H9 (cell line): ENCODE results near the gene NEDD4. TPM values are rescaled to one million over a fixed set of nuclear protein-coding genes. Genes with fewer than 3 reads are reported as not detected.

Experiments used
- DNase-seq: peaks from one replicate; pipeline ENCODE4 v3.0.0-alpha.2; 2017
- H2AFZ ChIP-seq: one replicate; pipeline ENCODE4 v1.6.1; 2013; ENCODE audit warnings: mild to moderate bottlenecking, low read length, control low read depth, moderate library complexity
- H2AK5ac ChIP-seq: 2 replicates; pipeline ENCODE4 v1.6.1; 2013; ENCODE audit warnings: low read length, control low read depth, mixed read lengths; ENCODE audit not compliant: insufficient read length
- H2BK120ac ChIP-seq: one replicate; pipeline ENCODE4 v1.6.1; 2013; ENCODE audit warnings: low read depth, mild to moderate bottlenecking, low read length, control low read depth, inconsistent platforms; ENCODE audit not compliant: poor library complexity, severe bottlenecking
- H2BK12ac ChIP-seq: 2 replicates; pipeline ENCODE4 v1.6.1; 2013; ENCODE audit warnings: low read length, control low read depth, mixed read lengths, low read depth; ENCODE audit not compliant: insufficient read length
- H2BK15ac ChIP-seq: 2 replicates; pipeline ENCODE4 v1.6.1; 2013; ENCODE audit warnings: low read depth, low read length, control low read depth
- H2BK20ac ChIP-seq: one replicate; pipeline ENCODE4 v1.6.1; 2013; ENCODE audit warnings: low read depth, mild to moderate bottlenecking, low read length, control low read depth, inconsistent platforms; ENCODE audit not compliant: poor library complexity, severe bottlenecking
- H2BK5ac ChIP-seq: 2 replicates; pipeline ENCODE4 v1.6.1; 2013; ENCODE audit warnings: low read length, control low read depth, mixed read lengths; ENCODE audit not compliant: insufficient read length
- H3K14ac ChIP-seq: 2 replicates; pipeline ENCODE4 v1.6.1; 2013; ENCODE audit warnings: low read length, control low read depth; ENCODE audit not compliant: insufficient read depth
- H3K18ac ChIP-seq: 2 replicates; pipeline ENCODE4 v1.6.1; 2013; ENCODE audit warnings: low read depth, mild to moderate bottlenecking, mixed read lengths, low read length, control low read depth; ENCODE audit not compliant: insufficient read length
- H3K23ac ChIP-seq: 2 replicates; pipeline ENCODE4 v1.6.1; 2013; ENCODE audit warnings: low read length, control low read depth, mixed read lengths, low read depth; ENCODE audit not compliant: insufficient read length
- H3K23me2 ChIP-seq: 2 replicates; pipeline ENCODE4 v1.6.1; 2013; ENCODE audit warnings: low read depth, mild to moderate bottlenecking, mixed read lengths, low read length, control low read depth; ENCODE audit not compliant: insufficient read length, poor library complexity, severe bottlenecking
- H3K27ac ChIP-seq: 2 replicates; pipeline ENCODE4 v1.5.1; 2013; ENCODE audit warnings: low read length, control low read depth, mixed read lengths, low read depth; ENCODE audit not compliant: insufficient read length
- H3K27me3 ChIP-seq: 2 replicates; pipeline ENCODE4 v1.6.1; 2013; ENCODE audit warnings: low read length, control low read depth, inconsistent platforms; ENCODE audit not compliant: insufficient read depth
- H3K4ac ChIP-seq: 2 replicates; pipeline ENCODE4 v1.6.1; 2013; ENCODE audit warnings: low read depth, mild to moderate bottlenecking, control low read depth, inconsistent platforms, low read length, moderate library complexity
- H3K4me1 ChIP-seq: 2 replicates; pipeline ENCODE4 v1.6.1; 2013; ENCODE audit warnings: low read length, control low read depth, inconsistent platforms; ENCODE audit not compliant: insufficient read depth
- H3K4me2 ChIP-seq: 2 replicates; pipeline ENCODE4 v1.6.1; 2013; ENCODE audit warnings: low read length, control low read depth, mixed read lengths; ENCODE audit not compliant: insufficient read length, insufficient read depth
- H3K56ac ChIP-seq: 2 replicates; pipeline ENCODE4 v1.6.1; 2013; ENCODE audit warnings: low read depth, mild to moderate bottlenecking, mixed read lengths, low read length, control low read depth; ENCODE audit not compliant: insufficient read length
- H3K79me1 ChIP-seq: 2 replicates; pipeline ENCODE4 v1.6.1; 2013; ENCODE audit warnings: low read depth, mild to moderate bottlenecking, moderate library complexity, low read length, control low read depth, inconsistent platforms; ENCODE audit not compliant: insufficient read depth, poor library complexity, severe bottlenecking
- H3K79me2 ChIP-seq: 2 replicates; pipeline ENCODE4 v1.6.1; 2013; ENCODE audit warnings: low read length, control low read depth, inconsistent platforms; ENCODE audit not compliant: insufficient read depth
- H3K9ac ChIP-seq: 2 replicates; pipeline ENCODE4 v1.6.1; 2013; ENCODE audit warnings: low read length, control low read depth, mixed read lengths; ENCODE audit not compliant: insufficient read length; ENCODE audit errors: extremely low read depth
- H3K9me3 ChIP-seq: one replicate; pipeline ENCODE4 v1.6.1; 2013; ENCODE audit warnings: low read depth, low read length, inconsistent platforms; ENCODE audit not compliant: control insufficient read depth
- H3T11ph ChIP-seq: one replicate; pipeline ENCODE4 v1.6.1; 2013; ENCODE audit warnings: mild to moderate bottlenecking, low read length, control low read depth, inconsistent platforms
- H4K20me1 ChIP-seq: one replicate; pipeline ENCODE4 v1.6.1; 2013; ENCODE audit not compliant: control insufficient read depth, insufficient read length, insufficient read depth
- H4K5ac ChIP-seq: 2 replicates; pipeline ENCODE4 v1.6.1; 2013; ENCODE audit warnings: low read depth, mild to moderate bottlenecking, mixed read lengths, low read length, control low read depth; ENCODE audit not compliant: insufficient read length
- H4K8ac ChIP-seq: replicated peaks from 2 replicates; pipeline ENCODE4 v1.6.1; 2013; ENCODE audit warnings: low read length, control low read depth, mixed read lengths, low read depth; ENCODE audit not compliant: insufficient read length
- H4K91ac ChIP-seq: 2 replicates; pipeline ENCODE4 v1.6.1; 2013; ENCODE audit warnings: low read depth, mild to moderate bottlenecking, moderate library complexity, mixed read lengths, low read length, control low read depth; ENCODE audit not compliant: insufficient read length
- H3K27ac Mint-ChIP-seq, 3 experiments: 2 replicates in 2 of 3; 3 replicates in 1 of 3; pipeline ENCODE4 v1.8.0; 2020 to 2021; ENCODE audit warnings: mixed read lengths in 3 of 3, mild to moderate bottlenecking in 1 of 3, moderate library complexity in 1 of 3
- H3K27me3 Mint-ChIP-seq: 2 replicates; pipeline ENCODE4 v1.8.0; 2021; ENCODE audit warnings: low read depth, mild to moderate bottlenecking, moderate library complexity, mixed read lengths
- H3K36me3 Mint-ChIP-seq, 3 experiments: 2 replicates in 2 of 3; 3 replicates in 1 of 3; pipeline ENCODE4 v1.8.0; 2020 to 2021; ENCODE audit warnings: low read depth in 3 of 3, mixed read lengths in 3 of 3; ENCODE audit not compliant: insufficient read depth in 1 of 3
- H3K4me1 Mint-ChIP-seq, 2 experiments: 2 replicates each; pipeline ENCODE4 v1.8.0; 2020; ENCODE audit warnings: mixed read lengths in 2 of 2
- H3K4me3 Mint-ChIP-seq, 2 experiments: 2 replicates in 1 of 2; 3 replicates in 1 of 2; pipeline ENCODE4 v1.8.0; 2020 to 2021; ENCODE audit warnings: mild to moderate bottlenecking in 2 of 2, mixed read lengths in 2 of 2, moderate library complexity in 1 of 2
- H3K9me3 Mint-ChIP-seq, 2 experiments: 2 replicates in 1 of 2; 3 replicates in 1 of 2; pipeline ENCODE4 v1.8.0; 2020; ENCODE audit warnings: mild to moderate bottlenecking in 2 of 2, mixed read lengths in 2 of 2, moderate library complexity in 1 of 2
- WGBS: extraction: QIAGEN DNeasy Blood & Tissue Kit; methylation state at CpG from one replicate; pipeline ENCODE4 v1.1.7; 2013; ENCODE audit warnings: missing lambda C conversion rate, low lambda C conversion rate, mixed read lengths; ENCODE audit not compliant: insufficient read length; ENCODE audit errors: extremely low coverage; 5-methylcytosine and 5-hydroxymethylcytosine counted together
- total RNA-seq: library from RNA; stranded (reverse); gene quantifications from 2 replicates; pipeline ENCODE4 v1.2.1, GENCODE V29; 2021
- TF ChIP-seq, protein P1 (sequence below): fragments of 200-600 bp; sonication (generic); conservative IDR thresholded peaks from 3 replicates; pipeline ENCODE4 v1.8.0; 2021; ENCODE audit warnings: antibody characterized with exemption, mild to moderate bottlenecking

Gene NEDD4
- total RNA-seq, 1 experiment from 2014 or later = 9.6 TPM

DNA sequence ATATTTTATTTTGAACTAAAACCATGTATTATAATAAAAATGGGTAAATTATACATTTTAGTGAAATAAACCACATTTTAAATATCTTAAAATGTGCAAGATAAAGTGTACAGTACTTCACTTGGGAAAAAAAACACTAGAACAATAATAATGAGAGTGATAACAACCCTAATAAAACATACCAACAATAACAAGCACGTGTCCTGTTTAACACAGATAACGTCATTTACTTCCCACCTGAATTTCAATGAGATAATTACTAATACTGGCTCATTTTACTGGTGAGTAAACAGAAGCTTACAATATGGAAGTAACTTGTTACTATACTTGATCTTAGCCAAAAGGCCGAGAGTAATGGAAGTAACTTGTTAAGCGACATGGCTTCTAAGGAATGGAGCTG is 140.3 kb downstream of the NEDD4 start:
- Histone ChIP-seq H3K9ac (no peak overlapping the region), H2BK12ac (no peak overlapping the region), H3T11ph (no peak overlapping the region), H3K14ac (no peak overlapping the region), H2BK120ac (no peak overlapping the region), H4K20me1 (no peaks in the 10 kb centered on the region), H3K79me2 (no peaks in the 10 kb centered on the region), H3K27ac (no peak overlapping the region), H3K4ac (no peak overlapping the region), H3K23me2 (no peaks in the 10 kb centered on the region), H3K79me1 (no peaks in the 10 kb centered on the region), H4K91ac (no peak overlapping the region), H2BK5ac (no peak overlapping the region), H3K9me3 (no peaks in the 10 kb centered on the region), H2BK15ac (no peak overlapping the region), H3K4me2 (no peak overlapping the region), H2AFZ (no peak overlapping the region), H4K8ac (no peak overlapping the region), H3K56ac (no peak overlapping the region), H3K18ac (no peak overlapping the region), H4K5ac (no peak overlapping the region), H2BK20ac (no peak overlapping the region), H3K23ac (no peak overlapping the region), H2AK5ac (no peak overlapping the region), H3K4me1 (no peaks in the 10 kb centered on the region), H3K27me3 (no peaks in the 10 kb centered on the region)
- DNase-seq = no peak
- Mint-ChIP-seq H3K36me3 (no peaks in the 10 kb centered on the region), H3K27ac (no peak overlapping the region), H3K4me1 (no peaks in the 10 kb centered on the region), H3K4me3 (no peak overlapping the region), H3K27me3 (no peaks in the 10 kb centered on the region), H3K9me3 (no peaks in the 10 kb centered on the region)
- TF ChIP-seq, protein P1, sequence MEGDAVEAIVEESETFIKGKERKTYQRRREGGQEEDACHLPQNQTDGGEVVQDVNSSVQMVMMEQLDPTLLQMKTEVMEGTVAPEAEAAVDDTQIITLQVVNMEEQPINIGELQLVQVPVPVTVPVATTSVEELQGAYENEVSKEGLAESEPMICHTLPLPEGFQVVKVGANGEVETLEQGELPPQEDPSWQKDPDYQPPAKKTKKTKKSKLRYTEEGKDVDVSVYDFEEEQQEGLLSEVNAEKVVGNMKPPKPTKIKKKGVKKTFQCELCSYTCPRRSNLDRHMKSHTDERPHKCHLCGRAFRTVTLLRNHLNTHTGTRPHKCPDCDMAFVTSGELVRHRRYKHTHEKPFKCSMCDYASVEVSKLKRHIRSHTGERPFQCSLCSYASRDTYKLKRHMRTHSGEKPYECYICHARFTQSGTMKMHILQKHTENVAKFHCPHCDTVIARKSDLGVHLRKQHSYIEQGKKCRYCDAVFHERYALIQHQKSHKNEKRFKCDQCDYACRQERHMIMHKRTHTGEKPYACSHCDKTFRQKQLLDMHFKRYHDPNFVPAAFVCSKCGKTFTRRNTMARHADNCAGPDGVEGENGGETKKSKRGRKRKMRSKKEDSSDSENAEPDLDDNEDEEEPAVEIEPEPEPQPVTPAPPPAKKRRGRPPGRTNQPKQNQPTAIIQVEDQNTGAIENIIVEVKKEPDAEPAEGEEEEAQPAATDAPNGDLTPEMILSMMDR = no peak
- no CpG with 5 or more reads among the region's 4 CpGs for WGBS
